Measurements from ENCODE around the gene ANKH.

The ANKH gene

GRCh38 chr5:14723701-14724132 is 147.9 kb downstream of the ANKH start:
- no peak for TF ChIP-seq CTCF (conservative IDR thresholded peaks at IDR 0.05)
- H3K27ac ChIP-seq: no peak overlapping the region

DNA sequence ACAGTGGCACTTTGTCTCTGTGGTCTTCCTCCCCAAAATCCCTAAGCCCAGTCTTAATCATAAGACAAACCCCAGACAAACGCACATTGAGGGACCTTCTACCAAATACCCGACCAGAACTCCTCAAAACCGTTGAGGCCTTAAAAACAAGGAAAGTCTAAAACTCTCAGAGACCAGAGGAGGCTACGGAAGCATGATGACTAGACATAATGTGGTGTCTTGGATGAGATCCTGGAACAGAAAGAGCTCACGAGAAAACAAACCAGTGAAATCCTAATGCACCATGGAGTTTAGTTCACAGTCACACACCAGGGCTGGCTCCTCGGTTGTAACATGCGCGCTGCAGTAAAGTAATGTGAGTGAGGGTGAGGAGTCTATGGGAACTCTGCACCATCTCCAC is 148.7 kb downstream of the ANKH start:
- no peak for TF ChIP-seq CTCF (conservative IDR thresholded peaks at IDR 0.05)
- 0 out of 2 replicates have a peak overlapping the region, but pooled peaks have one; percentile 57 for H3K27ac ChIP-seq

- peak overlapping the region; percentile 57 for H3K27ac ChIP-seq
- no peak for TF ChIP-seq CTCF (conservative IDR thresholded peaks at IDR 0.05)
Measured at GRCh38 chr5:14721990-14722656, 149.5 kb downstream of the ANKH start.

- H3K27ac ChIP-seq: peak overlapping the region; percentile 57
- no peak for TF ChIP-seq CTCF (conservative IDR thresholded peaks at IDR 0.05)
Measured at GRCh38 chr5:14720236-14720923, 151.2 kb downstream of the ANKH start.

DNA sequence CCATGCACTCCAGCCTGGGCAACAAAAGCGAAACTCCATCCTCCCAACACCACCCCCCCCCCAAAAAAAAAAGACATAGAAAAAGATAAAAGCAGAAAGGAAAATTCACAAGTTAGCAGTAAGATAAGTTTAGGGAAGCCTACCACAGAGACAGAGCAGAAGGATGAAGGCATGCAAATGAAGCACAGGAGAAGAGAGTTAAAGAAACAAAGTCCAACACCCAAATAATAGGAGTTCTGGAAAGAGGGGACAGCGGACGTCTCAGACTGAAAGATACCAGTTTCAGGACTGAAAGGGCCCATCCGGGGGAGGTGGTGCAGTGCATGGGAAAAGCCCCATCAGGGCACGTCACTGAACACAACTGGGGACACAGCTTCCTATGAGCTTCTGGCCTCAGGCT is 152.8 kb downstream of the ANKH start:
- no peak for TF ChIP-seq CTCF (conservative IDR thresholded peaks at IDR 0.05)
- H3K27ac ChIP-seq: peak overlapping the region; percentile 96

DNA sequence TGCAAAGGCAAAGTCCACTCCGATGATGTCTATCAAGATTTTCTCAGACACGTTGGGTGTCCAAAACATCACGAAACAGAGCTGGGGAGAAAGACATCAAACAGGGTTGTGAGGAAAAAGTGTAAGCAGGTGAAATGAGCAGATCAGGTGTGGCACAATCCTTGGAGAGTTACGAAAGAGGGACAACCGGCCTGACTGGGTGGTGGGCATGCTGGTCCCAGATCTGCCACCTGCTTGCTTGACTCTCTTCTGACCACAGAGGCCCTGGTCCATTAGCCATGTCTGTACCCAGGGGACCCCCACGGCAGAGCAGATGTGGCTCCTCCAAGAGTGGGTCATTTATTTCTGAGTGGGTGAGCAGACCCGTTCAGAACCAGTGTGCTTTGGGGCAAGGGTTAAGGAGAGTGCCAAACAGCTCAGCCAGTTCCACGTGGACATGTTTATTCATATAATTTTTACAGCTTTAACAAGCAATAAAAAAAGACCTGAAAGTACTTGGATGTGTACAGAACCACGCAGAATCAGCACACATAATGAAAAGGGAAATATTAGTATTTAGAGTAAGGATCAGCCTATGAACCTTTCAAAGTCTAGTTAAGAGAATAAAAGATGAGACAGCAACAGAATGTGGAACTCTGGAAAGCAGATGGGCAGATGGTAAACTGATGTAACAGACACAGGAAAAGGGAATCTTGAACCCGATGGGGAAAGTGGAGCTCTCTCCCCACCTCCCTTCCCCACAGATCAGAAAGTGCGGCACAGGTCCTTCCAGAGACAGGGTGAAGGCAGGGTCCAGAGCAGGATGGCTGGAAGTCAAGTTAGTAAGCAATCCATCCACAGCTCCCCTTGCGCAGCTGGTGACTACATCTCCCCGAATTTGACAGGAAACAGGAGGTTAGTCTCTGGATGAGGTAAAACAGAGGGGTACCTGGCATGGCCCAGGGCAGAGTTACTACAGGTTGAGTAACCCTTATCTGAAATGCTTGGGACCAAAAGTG is 154.5 kb downstream of the ANKH start:
- H3K27ac ChIP-seq: peak overlapping the region; percentile 96
- no peak for TF ChIP-seq CTCF (conservative IDR thresholded peaks at IDR 0.05)

- TF ChIP-seq CTCF (conservative IDR thresholded peaks at IDR 0.05): no peak
- peak overlapping the region; percentile 96 for H3K27ac ChIP-seq
Measured at GRCh38 chr5:14715481-14715880, 156.1 kb downstream of the ANKH start.
